Neutrophil (primary cell): Measurements from ENCODE around the gene SERP2.

ENCODE experiments used
- H3K27ac ChIP-seq: fragments of 200-600 bp; sonication (generic); 2 replicates; pipeline ENCODE4 v1.5.1; 2016; ENCODE audit warnings: mild to moderate bottlenecking, moderate library complexity
- H3K27me3 ChIP-seq: fragments of 200-600 bp; sonication (generic); 2 replicates; pipeline ENCODE4 v1.6.0; 2016; ENCODE audit warnings: mild to moderate bottlenecking
- H3K36me3 ChIP-seq: fragments of 200-600 bp; sonication (generic); 2 replicates; pipeline ENCODE4 v1.5.1; 2017
- H3K4me1 ChIP-seq, 2 experiments: fragments of 200-600 bp in 1 of 2; sonication (generic) in 1 of 2; 1 replicate in 1 of 2; 2 replicates in 1 of 2; pipeline versions ENCODE4 v1.5.1 to v1.6.1; 2013 to 2016; ENCODE audit warnings: low read depth in 1 of 2, low read length in 1 of 2, mild to moderate bottlenecking in 1 of 2, moderate library complexity in 1 of 2; ENCODE audit not compliant: control insufficient read depth in 1 of 2, insufficient read depth in 1 of 2
- H3K4me3 ChIP-seq, 2 experiments: fragments of 200-600 bp in 1 of 2; sonication (generic) in 1 of 2; 1 replicate in 1 of 2; 2 replicates in 1 of 2; pipeline ENCODE4 v1.5.1; 2013 to 2016; ENCODE audit warnings: low read depth in 1 of 2, low read length in 1 of 2, mild to moderate bottlenecking in 1 of 2, moderate library complexity in 1 of 2
- H3K9me3 ChIP-seq: fragments of 200-600 bp; sonication (generic); 2 replicates; pipeline ENCODE4 v1.5.1; 2016
- TF ChIP-seq, protein P1 (sequence below): fragments of 200-600 bp; sonication (generic); IDR thresholded peaks from 2 replicates; pipeline ENCODE4 v1.5.1; 2016; ENCODE audit warnings: antibody characterized with exemption

SERP2 gene

DNA sequence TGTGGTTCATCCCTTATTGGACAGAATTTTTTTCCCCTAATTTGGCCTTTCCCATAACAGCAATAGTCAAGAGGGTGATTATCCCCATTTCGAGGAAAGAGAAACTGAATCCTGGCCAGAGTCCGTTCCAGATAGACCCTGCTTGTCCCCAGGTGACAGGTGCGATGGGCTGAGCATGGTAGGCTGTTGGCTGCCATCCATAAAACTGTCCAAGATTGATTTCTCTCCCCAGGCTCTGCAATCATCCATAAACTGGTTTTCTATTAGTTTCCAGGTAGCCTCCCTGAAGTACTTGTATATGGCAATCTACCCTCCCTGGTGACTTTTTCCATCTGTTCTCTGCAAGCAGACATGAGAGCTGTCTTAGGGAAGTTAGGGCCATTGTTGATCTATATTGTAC is 25.4 kb downstream of the SERP2 start:
- no peak overlapping the region for H3K27ac ChIP-seq
- H3K9me3 ChIP-seq, result no peaks in the 10 kb centered on the region
- H3K4me1 ChIP-seq, result no peaks in the 10 kb centered on the region
- peaks cover 9% of the 10 kb centered on the region for H3K36me3 ChIP-seq
- no peaks in the 10 kb centered on the region for H3K27me3 ChIP-seq
- no peak overlapping the region for H3K4me3 ChIP-seq
- TF ChIP-seq, protein P1, sequence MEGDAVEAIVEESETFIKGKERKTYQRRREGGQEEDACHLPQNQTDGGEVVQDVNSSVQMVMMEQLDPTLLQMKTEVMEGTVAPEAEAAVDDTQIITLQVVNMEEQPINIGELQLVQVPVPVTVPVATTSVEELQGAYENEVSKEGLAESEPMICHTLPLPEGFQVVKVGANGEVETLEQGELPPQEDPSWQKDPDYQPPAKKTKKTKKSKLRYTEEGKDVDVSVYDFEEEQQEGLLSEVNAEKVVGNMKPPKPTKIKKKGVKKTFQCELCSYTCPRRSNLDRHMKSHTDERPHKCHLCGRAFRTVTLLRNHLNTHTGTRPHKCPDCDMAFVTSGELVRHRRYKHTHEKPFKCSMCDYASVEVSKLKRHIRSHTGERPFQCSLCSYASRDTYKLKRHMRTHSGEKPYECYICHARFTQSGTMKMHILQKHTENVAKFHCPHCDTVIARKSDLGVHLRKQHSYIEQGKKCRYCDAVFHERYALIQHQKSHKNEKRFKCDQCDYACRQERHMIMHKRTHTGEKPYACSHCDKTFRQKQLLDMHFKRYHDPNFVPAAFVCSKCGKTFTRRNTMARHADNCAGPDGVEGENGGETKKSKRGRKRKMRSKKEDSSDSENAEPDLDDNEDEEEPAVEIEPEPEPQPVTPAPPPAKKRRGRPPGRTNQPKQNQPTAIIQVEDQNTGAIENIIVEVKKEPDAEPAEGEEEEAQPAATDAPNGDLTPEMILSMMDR, result no peak

DNA sequence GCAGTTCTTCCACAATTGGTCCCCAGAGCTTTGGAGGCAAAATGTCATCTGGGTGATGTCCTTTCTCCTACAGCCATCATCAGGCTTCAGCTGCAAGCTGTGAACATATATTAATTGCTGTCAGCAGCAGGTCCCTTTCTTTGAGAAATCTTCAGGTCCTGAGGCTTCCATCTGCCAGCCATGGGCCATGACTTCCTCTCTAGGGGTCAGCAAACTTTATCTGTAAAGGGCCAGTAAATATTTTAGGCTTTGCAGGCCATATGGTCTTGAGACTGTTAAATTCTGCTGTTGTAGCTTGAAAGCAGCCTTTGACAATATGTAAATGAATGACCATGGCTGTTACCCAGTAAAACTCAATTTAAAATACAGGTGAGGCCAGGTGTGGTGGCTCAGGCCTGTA is 27.1 kb downstream of the SERP2 start:
- Histone ChIP-seq H3K27ac (no peak overlapping the region), H3K4me1 (no peaks in the 10 kb centered on the region), H3K27me3 (peaks cover 2% of the 10 kb centered on the region), H3K4me3 (no peak overlapping the region), H3K9me3 (no peaks in the 10 kb centered on the region), H3K36me3 (peaks cover 9% of the 10 kb centered on the region)
- TF ChIP-seq, protein P1, result no peak

DNA sequence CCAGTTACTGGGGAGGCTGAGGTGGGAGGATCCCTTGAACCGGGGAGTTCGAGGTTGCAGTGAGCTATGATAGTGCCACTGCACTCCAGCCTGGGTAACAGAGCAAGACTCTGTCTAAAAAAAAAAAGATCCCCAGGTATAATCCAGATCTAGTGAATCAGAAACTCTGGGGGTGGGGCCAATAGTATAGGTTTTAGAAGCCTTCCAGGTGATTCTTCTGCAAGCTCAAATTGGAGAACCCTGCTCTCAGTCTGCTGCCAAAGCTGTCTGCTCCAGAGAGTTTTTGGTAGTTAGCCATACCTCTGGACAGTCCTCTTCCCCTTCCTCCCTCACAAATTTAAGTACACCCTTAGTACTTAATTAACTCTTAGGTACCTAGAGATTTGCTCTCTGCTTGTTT is 28.0 kb downstream of the SERP2 start:
- peaks cover 9% of the 10 kb centered on the region for H3K36me3 ChIP-seq
- no peaks in the 10 kb centered on the region for H3K9me3 ChIP-seq
- no peak overlapping the region for H3K4me3 ChIP-seq
- H3K27ac ChIP-seq, result no peak overlapping the region
- H3K27me3 ChIP-seq, result peaks cover 9% of the 10 kb centered on the region
- H3K4me1 ChIP-seq, result no peaks in the 10 kb centered on the region
- TF ChIP-seq, protein P1, result no peak

DNA sequence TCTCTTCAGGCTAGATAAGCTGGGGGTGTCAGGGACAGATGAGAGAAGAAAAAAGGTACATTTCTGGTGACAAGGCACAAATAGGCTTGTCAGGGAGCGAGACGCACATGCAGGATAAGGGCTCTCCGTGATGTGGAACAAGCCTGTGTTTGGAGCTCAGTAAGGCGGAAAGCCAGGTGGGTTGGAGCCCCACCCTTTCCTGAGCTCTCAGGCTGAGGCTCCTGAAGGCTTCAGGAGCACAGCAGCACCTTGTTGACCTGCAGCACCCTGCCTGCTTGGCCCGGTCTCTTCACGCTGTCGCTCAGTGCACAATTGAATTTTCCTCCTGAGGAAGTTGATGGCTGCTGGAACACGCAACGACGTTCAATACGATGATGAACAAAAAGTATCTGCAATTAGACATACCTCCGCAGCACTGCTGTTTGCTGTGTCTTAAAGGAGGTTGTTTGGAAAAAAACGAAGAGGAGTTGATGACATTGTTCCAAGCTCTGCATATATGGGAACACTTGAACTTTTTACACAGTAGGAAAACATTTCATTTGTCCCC is 29.3 kb downstream of the SERP2 start:
- H3K4me3 ChIP-seq, result no peak overlapping the region

DNA sequence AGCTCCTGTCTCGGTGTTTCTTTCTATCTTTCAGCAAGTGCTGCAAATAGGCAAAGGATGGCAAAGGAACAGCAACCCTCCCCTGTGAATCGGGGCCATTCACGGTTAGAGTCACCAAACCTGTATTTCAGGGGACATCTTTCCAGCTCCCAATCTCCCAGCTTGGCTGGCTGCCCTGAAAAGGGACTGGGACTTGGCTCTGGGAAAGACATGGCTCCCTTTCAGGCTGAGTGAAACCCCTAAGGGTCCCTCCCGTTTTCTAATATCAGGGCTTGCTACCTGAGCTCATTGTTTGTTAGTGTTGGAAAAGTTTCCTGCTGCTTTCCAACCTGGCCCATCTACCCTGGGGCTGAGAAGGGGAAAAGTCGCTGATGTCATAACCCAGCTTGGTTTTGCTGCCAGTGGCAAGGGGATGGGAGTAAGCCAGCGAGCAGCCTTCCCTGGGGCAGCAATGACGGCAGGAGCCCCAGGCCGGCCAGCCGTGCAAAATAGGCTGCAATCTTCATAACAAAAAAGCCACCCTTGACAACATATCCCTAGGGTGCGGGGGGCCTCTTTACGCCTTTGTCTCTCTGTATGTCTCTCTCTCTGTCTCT is 29.9 kb downstream of the SERP2 start:
- Histone ChIP-seq H3K4me3 (no peak overlapping the region), H3K27me3 (peaks cover 9% of the 10 kb centered on the region), H3K4me1 (no peaks in the 10 kb centered on the region), H3K36me3 (peaks cover 9% of the 10 kb centered on the region), H3K27ac (no peak overlapping the region), H3K9me3 (no peaks in the 10 kb centered on the region)
- TF ChIP-seq, protein P1, result no peak

More for the DNA sequence above, 29.3 kb downstream of the SERP2 start:
- no peak overlapping the region for H3K27ac ChIP-seq
- H3K9me3 ChIP-seq, result no peaks in the 10 kb centered on the region
- H3K27me3 ChIP-seq, result peaks cover 9% of the 10 kb centered on the region
- TF ChIP-seq, protein P1, result no peak
- no peaks in the 10 kb centered on the region for H3K4me1 ChIP-seq
- H3K36me3 ChIP-seq, result peaks cover 9% of the 10 kb centered on the region
